Mammary epithelial cell (primary cell): ENCODE results near the gene MED1.

Experiments used
- EZH2 ChIP-seq: IDR thresholded peaks from 2 replicates; pipeline ENCODE4 v1.6.1; 2012; ENCODE audit warnings: low read length, inconsistent platforms, borderline replicate concordance
- TF ChIP-seq, protein P1 (sequence below), 2 donors: IDR thresholded peaks in 1 of 2; conservative IDR thresholded peaks in 1 of 2; 2 replicates each; pipeline ENCODE4 v1.5.1; 2011 to 2012; ENCODE audit warnings: inconsistent platforms in 2 of 2, low read length in 2 of 2, mild to moderate bottlenecking in 2 of 2, control low read depth in 1 of 2, low read depth in 1 of 2; ENCODE audit not compliant: insufficient read depth in 1 of 2; ENCODE audit errors: extremely low read depth in 1 of 2

DNA sequence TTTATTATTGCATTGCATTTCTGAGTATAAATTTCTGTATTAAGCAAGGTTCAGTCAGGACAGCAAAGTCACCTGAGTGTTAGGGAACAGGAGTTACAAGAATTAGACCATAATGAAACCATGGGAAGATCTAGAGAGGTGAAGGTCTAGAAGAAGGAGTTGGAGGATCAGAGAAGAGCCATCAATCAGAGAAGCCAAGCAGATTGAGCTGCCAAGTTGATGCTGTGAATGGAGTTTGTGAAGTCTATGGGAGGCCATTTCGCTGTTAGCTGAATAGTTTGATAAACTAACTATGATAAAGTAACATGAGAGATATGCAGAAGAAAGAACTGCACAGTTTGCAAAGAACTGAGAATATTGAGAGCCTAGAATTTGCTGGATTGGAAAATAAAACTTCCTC, 90.0 kb downstream of the MED1 start:
- TF ChIP-seq, protein P1, sequence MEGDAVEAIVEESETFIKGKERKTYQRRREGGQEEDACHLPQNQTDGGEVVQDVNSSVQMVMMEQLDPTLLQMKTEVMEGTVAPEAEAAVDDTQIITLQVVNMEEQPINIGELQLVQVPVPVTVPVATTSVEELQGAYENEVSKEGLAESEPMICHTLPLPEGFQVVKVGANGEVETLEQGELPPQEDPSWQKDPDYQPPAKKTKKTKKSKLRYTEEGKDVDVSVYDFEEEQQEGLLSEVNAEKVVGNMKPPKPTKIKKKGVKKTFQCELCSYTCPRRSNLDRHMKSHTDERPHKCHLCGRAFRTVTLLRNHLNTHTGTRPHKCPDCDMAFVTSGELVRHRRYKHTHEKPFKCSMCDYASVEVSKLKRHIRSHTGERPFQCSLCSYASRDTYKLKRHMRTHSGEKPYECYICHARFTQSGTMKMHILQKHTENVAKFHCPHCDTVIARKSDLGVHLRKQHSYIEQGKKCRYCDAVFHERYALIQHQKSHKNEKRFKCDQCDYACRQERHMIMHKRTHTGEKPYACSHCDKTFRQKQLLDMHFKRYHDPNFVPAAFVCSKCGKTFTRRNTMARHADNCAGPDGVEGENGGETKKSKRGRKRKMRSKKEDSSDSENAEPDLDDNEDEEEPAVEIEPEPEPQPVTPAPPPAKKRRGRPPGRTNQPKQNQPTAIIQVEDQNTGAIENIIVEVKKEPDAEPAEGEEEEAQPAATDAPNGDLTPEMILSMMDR (conservative IDR thresholded peaks at IDR 0.05 in 1 of 2, IDR thresholded peaks at IDR 0.05 in 1 of 2; ENCODE audit: extremely low read depth in 1 of 2, insufficient read depth in 1 of 2, low read depth in 1 of 2, low read length in 2 of 2): no peak
- TF ChIP-seq EZH2: no peak
